Cardiac muscle cell (in vitro differentiated cells and primary cell): ENCODE data around the gene SPDYE16. TPM values are rescaled to one million over a fixed set of nuclear protein-coding genes. Genes with fewer than 3 reads are reported as not detected.
"Not testable (repeated sequence)": the region's sequence is repeated elsewhere in the genome, so short reads cannot be mapped to it uniquely, and the experiment has no call there.

Experiments used
- DNase-seq, 2 donors: peaks; one replicate each; pipeline versions ENCODE4 v3.0.0 to v3.0.0-alpha.2; 2010 to 2017; ENCODE audit warnings: low read depth in 1 of 2, low spot score in 1 of 2
- H3K27ac ChIP-seq: fragments of 200-600 bp; sonication (generic); 2 replicates; pipeline ENCODE4 v1.5.1; 2016
- H3K27me3 ChIP-seq: fragments of 200-600 bp; sonication (generic); 2 replicates; pipeline ENCODE4 v1.6.0; 2016; ENCODE audit warnings: control low read depth
- H3K36me3 ChIP-seq: fragments of 200-600 bp; sonication (generic); 2 replicates; pipeline ENCODE4 v1.5.1; 2016; ENCODE audit warnings: control low read depth
- H3K4me1 ChIP-seq: fragments of 200-600 bp; sonication (generic); 2 replicates; pipeline ENCODE4 v1.8.1; 2017; ENCODE audit warnings: low read depth, mild to moderate bottlenecking, mixed run types
- H3K4me3 ChIP-seq: fragments of 200-600 bp; sonication (generic); 2 replicates; pipeline ENCODE4 v1.5.1; 2016; ENCODE audit warnings: mild to moderate bottlenecking
- H3K9me3 ChIP-seq: fragments of 200-600 bp; sonication (generic); 2 replicates; pipeline ENCODE4 v1.5.1; 2017; ENCODE audit warnings: low read depth, mild to moderate bottlenecking, control low read depth
- polyA plus RNA-seq: library from polyadenylated mRNA; unstranded; fragments of >200 nt; fragmentation: Nextera tagmentation; extraction: Ambion mirVana; gene quantifications from 2 replicates; pipeline ENCODE4 v1.2.1, GENCODE V29; 2016
- total RNA-seq: library from RNA; depleted of rRNA; stranded (reverse); fragments of >200 nt; gene quantifications from 2 replicates; pipeline ENCODE4 v1.2.3, GENCODE V29; 2016

The SPDYE16 gene
- total and polyA plus RNA-seq, 2 experiments from 2014 or later = 0.81 to 1.1 TPM

GRCh38 chr7:76568742-76569141 lies 25.6 kb upstream of the SPDYE16 start:
- DNase-seq = peak in 1 of 2 donors; percentile 53
- not testable (repeated sequence) for H3K27me3 ChIP-seq, H3K4me3 ChIP-seq, H3K27ac ChIP-seq, H3K9me3 ChIP-seq, H3K36me3 ChIP-seq, H3K4me1 ChIP-seq

GRCh38 chr7:76567753-76568152 lies 24.7 kb upstream of the SPDYE16 start:
- H3K36me3 ChIP-seq, H3K27ac ChIP-seq, DNase-seq, H3K4me3 ChIP-seq, H3K4me1 ChIP-seq, H3K9me3 ChIP-seq, H3K27me3 ChIP-seq: not testable (repeated sequence)

- not testable (repeated sequence) for H3K9me3 ChIP-seq, H3K4me3 ChIP-seq, H3K27ac ChIP-seq, H3K4me1 ChIP-seq, DNase-seq, H3K36me3 ChIP-seq, H3K27me3 ChIP-seq
Measured at GRCh38 chr7:76567311-76567710, 24.2 kb upstream of the SPDYE16 start.

GRCh38 chr7:76565001-76565400 lies 21.9 kb upstream of the SPDYE16 start:
- H3K4me3 ChIP-seq, H3K9me3 ChIP-seq, DNase-seq, H3K4me1 ChIP-seq, H3K27ac ChIP-seq, H3K27me3 ChIP-seq, H3K36me3 ChIP-seq: not testable (repeated sequence)

- H3K36me3 ChIP-seq, H3K27me3 ChIP-seq, H3K9me3 ChIP-seq, H3K4me3 ChIP-seq, DNase-seq, H3K27ac ChIP-seq, H3K4me1 ChIP-seq: not testable (repeated sequence)
Measured at GRCh38 chr7:76561342-76561741, 18.2 kb upstream of the SPDYE16 start.

GRCh38 chr7:76560157-76560556 lies 17.1 kb upstream of the SPDYE16 start:
- H3K4me3 ChIP-seq, H3K27me3 ChIP-seq, H3K4me1 ChIP-seq, H3K36me3 ChIP-seq, DNase-seq, H3K9me3 ChIP-seq, H3K27ac ChIP-seq: not testable (repeated sequence)

- not testable (repeated sequence) for H3K36me3 ChIP-seq, H3K9me3 ChIP-seq, H3K4me1 ChIP-seq, H3K27me3 ChIP-seq, H3K27ac ChIP-seq, H3K4me3 ChIP-seq, DNase-seq
Measured at GRCh38 chr7:76559685-76560084, 16.6 kb upstream of the SPDYE16 start.

GRCh38 chr7:76551992-76552391 lies 8.9 kb upstream of the SPDYE16 start:
- not testable (repeated sequence) for H3K27me3 ChIP-seq, H3K4me1 ChIP-seq, H3K27ac ChIP-seq, H3K9me3 ChIP-seq, H3K36me3 ChIP-seq, H3K4me3 ChIP-seq, DNase-seq

- H3K36me3 ChIP-seq, H3K9me3 ChIP-seq, H3K4me1 ChIP-seq, H3K27me3 ChIP-seq: not testable (repeated sequence)
- DNase-seq = peak in 1 of 2 donors; percentile 0
- Histone ChIP-seq H3K4me3 (peak overlapping the region; percentile 50), H3K27ac (peak overlapping the region; percentile 93)
Measured at GRCh38 chr7:76549855-76550248, 6.8 kb upstream of the SPDYE16 start.

- H3K4me1 ChIP-seq, H3K9me3 ChIP-seq, H3K36me3 ChIP-seq, H3K27me3 ChIP-seq: not testable (repeated sequence)
- peak overlapping the region; percentile 50 for H3K4me3 ChIP-seq
- peak; percentile 92 to 96 for DNase-seq
- peak overlapping the region; percentile 93 for H3K27ac ChIP-seq
Measured at GRCh38 chr7:76549025-76549854, 6.1 kb upstream of the SPDYE16 start.

- H3K4me1 ChIP-seq, DNase-seq, H3K4me3 ChIP-seq, H3K9me3 ChIP-seq, H3K27ac ChIP-seq, H3K27me3 ChIP-seq, H3K36me3 ChIP-seq: not testable (repeated sequence)
Measured at GRCh38 chr7:76531643-76532042, 11.5 kb downstream of the SPDYE16 start.

- not testable (repeated sequence) for H3K36me3 ChIP-seq, H3K27ac ChIP-seq, H3K9me3 ChIP-seq, H3K27me3 ChIP-seq, DNase-seq, H3K4me3 ChIP-seq, H3K4me1 ChIP-seq
Measured at GRCh38 chr7:76526183-76526582, 16.9 kb downstream of the SPDYE16 start.

- DNase-seq, H3K36me3 ChIP-seq, H3K9me3 ChIP-seq, H3K27me3 ChIP-seq, H3K4me1 ChIP-seq, H3K4me3 ChIP-seq, H3K27ac ChIP-seq: not testable (repeated sequence)
Measured at GRCh38 chr7:76516932-76517331, 26.2 kb downstream of the SPDYE16 start.
